DMS53 (cell line): ENCODE measurements around the gene GINS2.

Experiments used
- DNase-seq: peaks from one replicate; lab custom pipeline; 2025; lab: John Stamatoyannopoulos, UW

The GINS2 gene

GRCh38 chr16:85716022-85716679, 27.4 kb upstream of the GINS2 start:
- no peak for DNase-seq

- DNase-seq: peak; percentile 95
Measured at GRCh38 chr16:85715169-85716021, 26.6 kb upstream of the GINS2 start.

- peak; percentile 47 for DNase-seq
Measured at GRCh38 chr16:85712801-85713200, 24.0 kb upstream of the GINS2 start.

GRCh38 chr16:85711982-85712587, 23.3 kb upstream of the GINS2 start:
- no peak for DNase-seq

- DNase-seq: no peak
Measured at GRCh38 chr16:85710732-85711131, 22.0 kb upstream of the GINS2 start.

- no peak for DNase-seq
Measured at GRCh38 chr16:85709766-85710585, 21.2 kb upstream of the GINS2 start.

GRCh38 chr16:85708338-85708737, 19.6 kb upstream of the GINS2 start:
- no peak for DNase-seq

GRCh38 chr16:85707528-85708095, 18.9 kb upstream of the GINS2 start:
- peak; percentile 90 for DNase-seq

GRCh38 chr16:85706449-85707034, 17.8 kb upstream of the GINS2 start:
- no peak for DNase-seq

GRCh38 chr16:85704900-85705846, 16.4 kb upstream of the GINS2 start:
- DNase-seq: peak; percentile 29

- DNase-seq: no peak
Measured at GRCh38 chr16:85704011-85704410, 15.3 kb upstream of the GINS2 start.

GRCh38 chr16:85699628-85700027, 10.9 kb upstream of the GINS2 start:
- DNase-seq: peak; percentile 15

GRCh38 chr16:85698935-85699558, 10.3 kb upstream of the GINS2 start:
- no peak for DNase-seq

GRCh38 chr16:85698459-85698891, 9.7 kb upstream of the GINS2 start:
- DNase-seq: no peak

- DNase-seq: peak; percentile 88
Measured at GRCh38 chr16:85697431-85697830, 8.7 kb upstream of the GINS2 start.

GRCh38 chr16:85696781-85697180, 8.0 kb upstream of the GINS2 start:
- DNase-seq: no peak

GRCh38 chr16:85695196-85696128, 6.7 kb upstream of the GINS2 start:
- no peak for DNase-seq

- DNase-seq: no peak
Measured at GRCh38 chr16:85690469-85691064, 1.8 kb upstream of the GINS2 start.
